22Rv1 (cell line): ENCODE measurements around the gene KRTAP10-4.

ENCODE experiments used
- CTCF ChIP-seq: fragments of 450-650 bp; IDR thresholded peaks from 2 replicates; pipeline ENCODE4 v1.5.1; 2017; ENCODE audit warnings: mild to moderate bottlenecking
- ZFX ChIP-seq: fragments of 450-650 bp; IDR thresholded peaks from 2 replicates; pipeline ENCODE4 v1.6.1; 2017; ENCODE audit warnings: antibody characterized with exemption, borderline replicate concordance

- TF ChIP-seq CTCF, result no peak
- TF ChIP-seq ZFX, result no peak
Observed at GRCh38 chr21:44612669-44613229, 39.2 kb downstream of the KRTAP10-4 start.
